Stromal cell of bone marrow (primary cell): ENCODE measurements around the gene CORO1C.

Source experiments
- DNase-seq: peaks from one replicate; pipeline ENCODE4 v3.0.0-alpha.2; 2012; ENCODE audit warnings: low read depth

CORO1C gene

GRCh38 chr12:108599948-108600701 is 131.2 kb downstream of the CORO1C start:
- no peak for DNase-seq

DNA sequence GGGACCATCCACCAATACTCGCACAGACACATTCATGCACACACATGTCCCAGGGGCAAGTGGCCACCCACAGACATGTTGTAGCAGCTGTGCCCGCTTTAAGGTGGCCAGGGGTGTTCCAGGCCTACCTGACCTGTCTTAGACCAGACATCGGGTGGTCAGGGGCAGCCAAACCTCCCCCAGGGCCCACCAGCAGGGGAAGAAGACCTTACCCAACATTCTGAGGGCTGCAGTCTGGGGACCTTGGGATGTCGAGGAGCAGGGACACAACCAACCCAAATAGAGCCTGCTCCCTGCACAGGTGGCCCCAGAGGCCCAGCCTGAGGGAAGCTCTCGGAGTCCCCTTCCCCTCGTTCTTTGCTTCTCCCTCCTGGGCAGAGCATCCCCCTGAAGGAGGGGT is 131.8 kb downstream of the CORO1C start:
- DNase-seq = no peak

DNA sequence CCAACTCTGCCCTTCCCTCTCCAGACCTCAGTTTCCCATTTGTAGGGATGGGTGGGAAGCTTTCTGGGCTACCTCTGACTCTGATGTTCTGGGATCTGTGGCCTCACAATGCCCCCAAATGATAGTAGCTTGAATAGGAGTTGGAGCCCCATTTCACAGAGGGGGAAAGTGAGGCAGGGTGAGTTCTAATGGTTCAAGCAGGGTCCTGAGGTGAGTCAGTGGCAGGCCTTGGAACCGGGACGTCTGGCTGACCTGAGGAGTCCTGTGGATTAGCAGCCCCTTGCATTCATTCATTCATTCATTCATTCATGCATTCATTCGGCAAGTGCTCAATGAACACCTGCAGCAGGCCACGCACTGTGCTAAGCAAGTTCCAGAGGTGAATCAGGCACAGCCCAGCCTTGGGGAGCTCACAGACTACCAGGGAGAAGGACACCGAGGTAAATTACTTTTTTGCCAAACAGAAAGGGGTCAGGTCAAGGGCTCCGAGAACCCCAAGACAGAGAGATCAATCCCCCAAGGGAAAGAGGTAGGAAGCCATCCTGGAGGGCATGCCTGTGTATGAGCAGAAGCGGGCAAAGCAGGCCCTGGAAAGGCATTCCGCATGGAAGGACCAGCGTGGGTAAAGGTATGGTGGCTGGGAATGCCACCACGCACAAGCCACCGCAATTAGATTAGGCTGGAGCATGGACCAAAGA is 132.6 kb downstream of the CORO1C start:
- no peak for DNase-seq

GRCh38 chr12:108597559-108598471 is 133.5 kb downstream of the CORO1C start, which contains the start of gene TMEM119:
Gene TMEM119, minus strand, starts transcription at chr12:108598084. Its CDS starts 5,701 bp downstream, at chr12:108592383.
- no peak for DNase-seq

- no peak for DNase-seq
Observed at GRCh38 chr12:108596854-108597558, 134.3 kb downstream of the CORO1C start.

GRCh38 chr12:108595711-108596647 is 135.3 kb downstream of the CORO1C start:
- no peak for DNase-seq
